GM12873 (cell line): ENCODE data around the gene ABCE1.

ENCODE experiments used
- TF ChIP-seq, protein P1 (sequence below): IDR thresholded peaks from 2 replicates; pipeline ENCODE4 v1.5.1; 2012; ENCODE audit warnings: low read depth, mild to moderate bottlenecking, moderate library complexity, low read length, control low read depth; ENCODE audit not compliant: insufficient read depth; ENCODE audit errors: missing control alignments

The ABCE1 gene

DNA sequence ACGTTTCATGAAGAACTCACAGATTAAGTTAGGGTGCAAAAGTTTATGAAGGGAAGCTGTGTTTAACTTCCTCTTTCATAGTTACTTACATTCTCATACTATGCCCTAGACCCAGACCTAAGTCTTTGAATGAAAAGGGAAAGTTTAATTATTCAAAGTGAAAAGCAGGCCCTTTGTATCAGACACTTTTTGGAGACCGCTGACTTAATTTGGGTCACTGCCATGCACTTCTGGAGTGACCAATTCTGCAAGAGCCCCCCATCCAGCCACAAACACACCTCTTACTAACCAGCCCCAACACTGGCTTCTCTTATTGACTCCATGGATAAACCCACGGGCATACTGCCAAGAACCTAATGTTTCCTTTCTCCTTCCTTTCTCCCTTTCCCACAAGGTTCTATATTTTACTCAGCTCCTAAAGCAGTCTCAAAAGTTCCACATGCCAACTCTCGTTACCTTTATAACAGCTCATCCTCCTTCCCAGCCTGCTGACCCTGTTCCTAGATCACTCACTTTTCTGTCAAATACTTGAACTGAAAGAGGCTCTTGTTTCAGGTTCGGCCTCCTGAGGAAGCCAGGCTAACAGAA, 34.5 kb downstream of the ABCE1 start:
- TF ChIP-seq, protein P1, sequence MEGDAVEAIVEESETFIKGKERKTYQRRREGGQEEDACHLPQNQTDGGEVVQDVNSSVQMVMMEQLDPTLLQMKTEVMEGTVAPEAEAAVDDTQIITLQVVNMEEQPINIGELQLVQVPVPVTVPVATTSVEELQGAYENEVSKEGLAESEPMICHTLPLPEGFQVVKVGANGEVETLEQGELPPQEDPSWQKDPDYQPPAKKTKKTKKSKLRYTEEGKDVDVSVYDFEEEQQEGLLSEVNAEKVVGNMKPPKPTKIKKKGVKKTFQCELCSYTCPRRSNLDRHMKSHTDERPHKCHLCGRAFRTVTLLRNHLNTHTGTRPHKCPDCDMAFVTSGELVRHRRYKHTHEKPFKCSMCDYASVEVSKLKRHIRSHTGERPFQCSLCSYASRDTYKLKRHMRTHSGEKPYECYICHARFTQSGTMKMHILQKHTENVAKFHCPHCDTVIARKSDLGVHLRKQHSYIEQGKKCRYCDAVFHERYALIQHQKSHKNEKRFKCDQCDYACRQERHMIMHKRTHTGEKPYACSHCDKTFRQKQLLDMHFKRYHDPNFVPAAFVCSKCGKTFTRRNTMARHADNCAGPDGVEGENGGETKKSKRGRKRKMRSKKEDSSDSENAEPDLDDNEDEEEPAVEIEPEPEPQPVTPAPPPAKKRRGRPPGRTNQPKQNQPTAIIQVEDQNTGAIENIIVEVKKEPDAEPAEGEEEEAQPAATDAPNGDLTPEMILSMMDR: no peak

DNA sequence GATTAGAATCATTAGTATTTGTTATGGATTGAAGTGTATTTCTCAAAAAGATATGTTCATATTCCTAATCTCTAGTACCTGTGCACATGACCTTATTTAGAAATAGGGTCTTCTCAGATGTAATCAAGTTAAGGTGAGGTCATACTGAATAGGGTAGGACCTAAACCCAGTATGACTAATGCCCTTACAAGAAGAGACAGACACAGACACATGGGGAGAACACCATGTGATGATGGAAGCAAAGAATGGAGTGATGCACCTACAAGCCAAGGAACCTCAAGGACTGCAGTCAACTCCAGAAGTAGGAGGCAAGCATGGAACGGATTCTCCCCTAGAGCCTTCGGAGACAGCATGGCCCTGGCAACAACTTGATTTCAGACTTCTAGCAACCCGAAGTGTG, 50.9 kb downstream of the ABCE1 start:
- TF ChIP-seq, protein P1: no peak

DNA sequence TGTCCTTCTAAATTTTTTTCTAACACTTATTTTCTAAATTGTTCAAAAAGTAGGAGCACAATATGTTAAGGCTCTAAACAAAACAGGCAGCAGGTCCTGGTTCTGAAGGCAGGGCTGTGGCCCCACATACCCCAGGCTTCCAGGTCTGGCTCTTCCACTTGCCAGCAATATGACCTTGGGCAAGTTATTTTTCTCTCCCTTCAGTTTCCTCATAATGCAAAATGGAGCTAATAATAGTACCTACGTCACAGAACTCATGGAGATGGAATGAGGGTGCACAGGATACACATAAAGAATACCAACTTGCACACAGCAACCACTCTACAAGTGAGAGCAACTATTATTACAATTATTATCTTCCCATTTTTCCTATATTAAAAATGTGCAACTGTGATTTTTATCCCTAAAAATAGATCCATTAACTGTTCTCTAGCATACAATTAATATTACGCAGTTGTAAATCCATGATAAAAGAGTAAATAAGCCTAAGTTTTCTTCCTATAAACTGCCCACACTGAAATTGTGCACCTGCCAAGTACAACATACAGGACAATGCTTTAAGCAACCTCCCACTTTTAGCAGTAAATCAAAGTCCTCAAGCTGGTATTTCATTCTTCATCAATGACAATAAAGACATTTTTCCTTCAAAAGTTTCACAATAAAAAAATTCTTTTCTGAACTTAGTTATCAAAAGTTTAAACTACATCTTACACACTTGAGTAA, 55.2 kb downstream of the ABCE1 start:
- TF ChIP-seq, protein P1: no peak

DNA sequence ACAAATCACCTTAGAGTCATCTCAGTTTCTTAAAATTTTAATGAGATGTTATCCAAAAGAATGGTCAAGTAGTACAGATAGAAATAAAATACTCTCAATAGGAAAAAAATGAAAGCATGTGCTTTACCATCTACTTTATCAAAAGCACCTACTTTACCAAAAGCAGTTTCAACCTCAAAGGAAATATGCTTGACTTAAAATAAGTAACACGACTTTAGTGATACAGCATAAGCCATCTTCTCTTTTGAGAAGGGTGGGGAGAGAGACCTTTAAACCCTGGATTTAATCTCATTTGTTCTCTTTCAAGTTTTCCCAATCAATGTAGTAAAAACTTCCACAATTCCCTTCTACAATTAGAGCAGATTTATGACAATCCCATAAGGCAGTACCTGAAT, 55.8 kb downstream of the ABCE1 start:
- TF ChIP-seq, protein P1: no peak

DNA sequence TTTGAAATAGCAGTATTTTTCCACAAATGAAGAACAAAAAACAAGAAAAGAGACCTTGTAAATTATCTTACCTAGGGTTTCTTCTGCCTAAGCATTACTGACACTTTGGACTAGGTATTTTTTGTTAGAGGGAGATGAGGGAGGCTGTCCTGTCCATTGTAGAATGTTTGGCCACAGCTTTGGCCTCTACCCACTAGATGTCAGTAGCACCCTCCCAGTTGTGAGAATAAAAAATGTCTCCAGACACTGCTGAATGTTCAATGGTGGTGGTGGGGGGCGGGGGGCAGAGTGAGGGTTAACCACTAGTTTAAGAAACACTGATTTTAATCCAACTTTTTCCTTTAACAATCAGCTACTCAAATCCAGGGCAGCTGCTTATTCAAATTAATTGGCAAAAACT, 56.5 kb downstream of the ABCE1 start:
- TF ChIP-seq, protein P1: peak; percentile 65

DNA sequence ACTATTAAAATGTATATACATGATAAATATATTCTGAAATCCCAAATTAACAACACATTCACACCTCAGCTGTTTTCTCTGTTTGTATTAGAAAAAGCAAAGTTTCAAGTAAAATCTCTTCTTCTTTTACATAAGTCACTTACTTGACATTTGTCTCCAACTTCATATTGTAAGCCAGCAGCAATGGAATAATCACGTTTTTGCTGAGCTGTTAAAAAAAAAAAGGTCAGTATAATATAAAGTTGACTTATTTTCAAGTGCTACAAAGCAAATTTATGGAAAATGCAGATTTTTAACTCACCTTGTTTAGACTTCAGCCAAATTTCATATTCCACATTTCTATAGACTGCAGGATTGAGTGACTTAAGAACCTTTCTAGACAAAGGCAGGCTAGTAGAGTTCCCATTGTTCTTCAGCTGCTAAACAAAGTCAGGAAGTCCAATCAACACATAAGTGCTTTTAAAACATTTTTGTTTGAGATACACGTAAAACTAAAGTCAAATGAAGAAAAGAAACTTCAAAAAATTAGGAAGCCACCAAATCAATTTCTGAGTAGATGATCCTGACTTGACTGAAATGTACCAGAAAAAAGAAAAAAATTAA, 57.3 kb downstream of the ABCE1 start:
- TF ChIP-seq, protein P1: no peak

DNA sequence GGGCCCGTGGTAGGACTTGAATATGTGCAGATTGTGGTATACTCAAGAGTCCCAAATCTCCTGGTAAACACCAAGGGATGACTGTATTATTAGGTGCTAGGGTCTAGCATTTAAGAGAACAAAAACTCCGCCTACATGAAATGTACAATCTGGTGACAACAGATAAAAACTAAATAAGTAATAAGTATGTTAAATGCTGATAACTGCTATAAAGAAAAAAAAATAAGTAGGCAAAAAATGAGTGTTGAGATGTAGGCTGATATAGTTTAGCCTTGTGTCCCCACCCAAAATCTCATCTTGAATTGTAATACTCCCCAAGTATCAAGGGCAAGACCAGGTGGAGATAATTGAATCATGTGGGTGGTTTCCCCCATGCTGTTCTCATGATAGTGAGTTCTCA, 58.9 kb downstream of the ABCE1 start:
- TF ChIP-seq, protein P1: no peak
